Hippocampal formation (tissue), 2 donors: ENCODE measurements around the gene INTU.
A peak's percentile ranks its signal among the peaks of the same experiment; 100 is the strongest.
"Not testable (repeated sequence)": the region's sequence is repeated elsewhere in the genome, so short reads cannot be mapped to it uniquely, and the experiment has no call there.

Source experiments
- DNase-seq, 2 donors: peaks; one replicate each; lab custom pipeline; 2025; lab: John Stamatoyannopoulos, UW

The INTU gene

GRCh38 chr4:127643791-127644190 lies 11.0 kb downstream of the INTU start:
- DNase-seq: no peak

GRCh38 chr4:127648061-127648460 lies 15.3 kb downstream of the INTU start:
- DNase-seq: no peak

GRCh38 chr4:127655590-127655989 lies 22.8 kb downstream of the INTU start:
- not testable (repeated sequence) for DNase-seq

- DNase-seq: no peak
Measured at GRCh38 chr4:127656047-127656680, 23.4 kb downstream of the INTU start.

GRCh38 chr4:127660284-127660885 lies 27.6 kb downstream of the INTU start:
- DNase-seq: no peak

GRCh38 chr4:127667116-127667515 lies 34.4 kb downstream of the INTU start:
- DNase-seq: no peak

GRCh38 chr4:127667772-127668171 lies 35.0 kb downstream of the INTU start:
- DNase-seq: no peak

- DNase-seq: no peak
Measured at GRCh38 chr4:127668770-127669169, 36.0 kb downstream of the INTU start.

GRCh38 chr4:127669691-127670090 lies 36.9 kb downstream of the INTU start:
- DNase-seq: no peak

GRCh38 chr4:127672111-127672510 lies 39.4 kb downstream of the INTU start:
- no peak for DNase-seq

GRCh38 chr4:127685292-127685691 lies 52.5 kb downstream of the INTU start:
- no peak for DNase-seq

GRCh38 chr4:127686658-127687057 lies 53.9 kb downstream of the INTU start:
- no peak for DNase-seq

- DNase-seq: no peak
Measured at GRCh38 chr4:127687580-127687979, 54.8 kb downstream of the INTU start.

- DNase-seq: peak in 1 of 2 donors; percentile 3
Measured at GRCh38 chr4:127698789-127699200, 66.0 kb downstream of the INTU start.

- DNase-seq: no peak
Measured at GRCh38 chr4:127708985-127709384, 76.2 kb downstream of the INTU start.

GRCh38 chr4:127709456-127709855 lies 76.7 kb downstream of the INTU start:
- DNase-seq: no peak

GRCh38 chr4:127730142-127730913 lies 97.6 kb downstream of the INTU start, which contains the start of gene SLC25A31:
TSS of gene SLC25A31 (plus strand) at chr4:127730400. CDS start at chr4:127730546, 146 bp downstream.
- DNase-seq: no peak

- no peak for DNase-seq
Measured at GRCh38 chr4:127731406-127731805, 98.6 kb downstream of the INTU start.

GRCh38 chr4:127732623-127733328 lies 100.0 kb downstream of the INTU start:
- peak in 1 of 2 donors; percentile 60 for DNase-seq

- DNase-seq: no peak
Measured at GRCh38 chr4:127734976-127735375, 102.2 kb downstream of the INTU start.

GRCh38 chr4:127737295-127737694 lies 104.5 kb downstream of the INTU start:
- no peak for DNase-seq

- DNase-seq: no peak
Measured at GRCh38 chr4:127741247-127741646, 108.5 kb downstream of the INTU start.
